Kidney capillary endothelial cell (primary cell): Measurements from ENCODE around the gene PHIP.

ENCODE experiments used
- DNase-seq: peaks from one replicate; pipeline ENCODE4 v3.0.0-alpha.2; 2018; ENCODE audit warnings: low spot score

The PHIP gene

GRCh38 chr6:79070206-79070825 is 7.7 kb downstream of the PHIP start:
- DNase-seq, result no peak

GRCh38 chr6:79066828-79067227 is 11.2 kb downstream of the PHIP start:
- no peak for DNase-seq

GRCh38 chr6:79066330-79066729 is 11.7 kb downstream of the PHIP start:
- DNase-seq, result no peak

GRCh38 chr6:79065232-79065631 is 12.8 kb downstream of the PHIP start:
- peak; percentile 13 for DNase-seq

- DNase-seq, result no peak
These were observed 13.4 kb downstream of the PHIP start for GRCh38 chr6:79064635-79065034.

- DNase-seq, result no peak
These were observed 15.3 kb downstream of the PHIP start for GRCh38 chr6:79062708-79063107.

- no peak for DNase-seq
These were observed 20.3 kb downstream of the PHIP start for GRCh38 chr6:79057746-79058145.

- no peak for DNase-seq
These were observed 21.8 kb downstream of the PHIP start for GRCh38 chr6:79056226-79056625.

GRCh38 chr6:79048611-79049010 is 29.4 kb downstream of the PHIP start:
- peak; percentile 13 for DNase-seq

GRCh38 chr6:79047072-79047471 is 31.0 kb downstream of the PHIP start:
- no peak for DNase-seq

- DNase-seq, result no peak
These were observed 32.1 kb downstream of the PHIP start for GRCh38 chr6:79045966-79046365.

- no peak for DNase-seq
These were observed 35.3 kb downstream of the PHIP start for GRCh38 chr6:79042799-79043126.

- no peak for DNase-seq
These were observed 35.8 kb downstream of the PHIP start for GRCh38 chr6:79042088-79042798.

- no peak for DNase-seq
These were observed 38.0 kb downstream of the PHIP start for GRCh38 chr6:79040083-79040482.

GRCh38 chr6:79038061-79038460 is 40.0 kb downstream of the PHIP start:
- DNase-seq, result no peak

GRCh38 chr6:79034865-79035264 is 43.2 kb downstream of the PHIP start:
- DNase-seq, result no peak

GRCh38 chr6:79033279-79033678 is 44.8 kb downstream of the PHIP start:
- DNase-seq, result no peak

- DNase-seq, result no peak
These were observed 46.0 kb downstream of the PHIP start for GRCh38 chr6:79031821-79032590.

GRCh38 chr6:79030511-79030910 is 47.5 kb downstream of the PHIP start:
- no peak for DNase-seq

GRCh38 chr6:79030023-79030422 is 48.0 kb downstream of the PHIP start:
- DNase-seq, result no peak

- no peak for DNase-seq
These were observed 49.3 kb downstream of the PHIP start for GRCh38 chr6:79028641-79029314.

- no peak for DNase-seq
These were observed 66.1 kb downstream of the PHIP start for GRCh38 chr6:79011940-79012339.

- no peak for DNase-seq
These were observed 67.6 kb downstream of the PHIP start for GRCh38 chr6:79010422-79010821.
